HepG2 (cell line): Measurements from ENCODE around the gene CLIC4. TPM values are rescaled to one million over a fixed set of nuclear protein-coding genes. Genes with fewer than 3 reads are reported as not detected.

ENCODE experiments used
- ATAC-seq: fragments of 200-7000 bp; cut with Tn5 transposase; 3 replicates; pipeline ENCODE4 v1.9.1; 2020; ENCODE audit warnings: mild to moderate bottlenecking, moderate library complexity
- BruUV-seq: library from RNA; stranded (reverse); fragments of 400-500 nt; replicated peaks from 2 replicates; lab custom pipeline; 2021; lab: Mats Ljungman, UMichigan
- CTCF ChIA-PET: fragments of 300-600 bp; formaldehyde crosslinking; extraction: SDS; loops from one replicate; lab custom pipeline; 2021; ENCODE audit warnings: low total read pairs, inconsistent platforms, low intra/inter-chr PET ratio; lab: Yijun Ruan, JAX
- POLR2A ChIA-PET: fragments of 350-600 bp; sonication (Branson Sonifier 250); formaldehyde crosslinking; loops from one replicate; lab custom pipeline; 2020; ENCODE audit warnings: antibody characterized with exemption, inconsistent platforms; lab: Yijun Ruan, JAX
- DNase-seq: peaks from one replicate; pipeline ENCODE4 v3.0.0-alpha.2; 2015; ENCODE audit warnings: low spot score
- FAIRE-seq: peaks from 3 replicates; lab custom pipeline; 2011; peaks lifted over from hg19 to GRCh38; lab: Jason Lieb, UNC
- H2AFZ ChIP-seq: one replicate; pipeline ENCODE4 v1.6.1; 2011; ENCODE audit warnings: low read length, inconsistent platforms
- H3K27ac ChIP-seq: fragments of 300-600 bp; 3 replicates; pipeline ENCODE4 v1.8.0; 2011; ENCODE audit warnings: mixed run types, mild to moderate bottlenecking, mixed read lengths, low read length, inconsistent platforms; ENCODE audit not compliant: insufficient read depth; ENCODE audit errors: extremely low read length
- H3K27me3 ChIP-seq, 2 experiments: fragments of 200-600 bp in 1 of 2; 2 replicates in 1 of 2; 3 replicates in 1 of 2; pipeline versions ENCODE4 v1.6.0 to v1.8.0; 2011; ENCODE audit warnings: low read length in 2 of 2, mild to moderate bottlenecking in 2 of 2, moderate library complexity in 2 of 2, inconsistent platforms in 1 of 2; ENCODE audit not compliant: insufficient read depth in 2 of 2, control insufficient read depth in 1 of 2
- H3K36me3 ChIP-seq, 2 experiments: fragments of 200-600 bp in 1 of 2; replicated peaks in 1 of 2; 2 replicates in 1 of 2; 3 replicates in 1 of 2; pipeline versions ENCODE4 v1.5.1 to v1.8.0; 2011; ENCODE audit warnings: low read length in 2 of 2, inconsistent platforms in 1 of 2; ENCODE audit not compliant: insufficient read depth in 2 of 2, control insufficient read depth in 1 of 2
- H3K4me1 ChIP-seq: 2 replicates; pipeline ENCODE4 v1.5.1; 2012; ENCODE audit warnings: low read length, inconsistent platforms; ENCODE audit not compliant: insufficient read depth
- H3K4me2 ChIP-seq: 2 replicates; pipeline ENCODE4 v1.6.0; 2011; ENCODE audit warnings: low read depth, low read length, inconsistent platforms
- H3K4me3 ChIP-seq, 3 experiments: fragments of 200-600 bp in 1 of 3; sonication (generic), shearing (Covaris generic) in 1 of 3; replicated peaks in 1 of 3; 2 replicates each; pipeline ENCODE4 v1.5.1; 2011 to 2016; ENCODE audit warnings: low read length in 3 of 3, inconsistent platforms in 2 of 3, low read depth in 2 of 3, mild to moderate bottlenecking in 2 of 3, control low read depth in 1 of 3, mixed read lengths in 1 of 3; ENCODE audit not compliant: insufficient read depth in 1 of 3
- H3K79me2 ChIP-seq: one replicate; pipeline ENCODE4 v1.6.1; 2011; ENCODE audit warnings: low read length, inconsistent platforms; ENCODE audit not compliant: insufficient read depth
- H3K9ac ChIP-seq: 2 replicates; pipeline ENCODE4 v1.6.0; 2011; ENCODE audit warnings: mild to moderate bottlenecking, low read depth, low read length, inconsistent platforms; ENCODE audit not compliant: insufficient read depth
- H3K9me3 ChIP-seq: 2 replicates; pipeline ENCODE4 v1.5.1; 2012; ENCODE audit warnings: mild to moderate bottlenecking, low read length
- H4K20me1 ChIP-seq: 2 replicates; pipeline ENCODE4 v1.6.0; 2011; ENCODE audit warnings: inconsistent platforms, mild to moderate bottlenecking, low read length, moderate library complexity; ENCODE audit not compliant: insufficient read depth
- CENPT ChIP-seq: sonication (generic); formaldehyde crosslinking; IDR thresholded peaks from 2 replicates; pipeline ENCODE4 v1.8.0; 2022; ENCODE audit warnings: low read depth, mild to moderate bottlenecking, moderate library complexity, missing genetic modification reagents
- HMGA1 ChIP-seq: sonication (generic); formaldehyde crosslinking; conservative IDR thresholded peaks from 2 replicates; pipeline ENCODE4 v1.4.0; 2020; ENCODE audit warnings: missing genetic modification reagents
- ZBTB7B ChIP-seq: sonication (generic); formaldehyde crosslinking; IDR thresholded peaks from 2 replicates; pipeline ENCODE4 v1.4.0; 2020; ENCODE audit warnings: missing genetic modification reagents
- WGBS: methylation state at CpG from one replicate; pipeline ENCODE4 v1.1.6; 2017; ENCODE audit warnings: low lambda C conversion rate; 5-methylcytosine and 5-hydroxymethylcytosine counted together
- in situ Hi-C: cut with HindIII; loops from 2 replicates; pipeline ENCODE4 v1.10.0; 2017; ENCODE audit warnings: low pct_unique_long_range_greater_than_20kb; ENCODE audit not compliant: extremely low pct_ligation_motif_present
- intact Hi-C: fragments of 100-400 bp; cut with micrococcal nuclease; formaldehyde crosslinking; loops from one replicate; pipeline ENCODE4 v1.10.0; 2022; ENCODE audit not compliant: unreplicated experiment
- polyA plus RNA-seq, 8 experiments: library from polyadenylated mRNA; depleted of rRNA in 3 of 8; stranded (reverse) in 7 of 8; unstranded in 1 of 8; fragments of >200 nt; fragmentation: Illumina TruSeq in 4 of 8; extraction: Trizol in 4 of 8; gene quantifications; 2 replicates each; pipeline versions ENCODE4 v1.2.1 to v1.2.3, GENCODE V29; 2011 to 2016; ENCODE audit warnings: low read depth in 4 of 8, missing spikeins in 1 of 8, mixed read lengths in 1 of 8; ENCODE audit not compliant: insufficient read depth in 1 of 8
- total RNA-seq, 5 experiments: library from RNA; depleted of rRNA; stranded (reverse); fragments of >200 nt; fragmentation: Illumina TruSeq; extraction: Trizol; gene quantifications; 2 replicates each; pipeline ENCODE4 v1.2.3, GENCODE V29; 2016; ENCODE audit warnings: low read depth in 1 of 5
- TF ChIP-seq, protein P1 (sequence below): IDR thresholded peaks from 2 replicates; pipeline ENCODE4 v1.6.1; 2012; ENCODE audit warnings: inconsistent platforms

Gene CLIC4
- total and polyA plus RNA-seq, 2 of the 13 experiments (the other 11 are each of a cell fraction or from before 2014, with no cell fraction given): 23.3 to 77.4 TPM

DNA sequence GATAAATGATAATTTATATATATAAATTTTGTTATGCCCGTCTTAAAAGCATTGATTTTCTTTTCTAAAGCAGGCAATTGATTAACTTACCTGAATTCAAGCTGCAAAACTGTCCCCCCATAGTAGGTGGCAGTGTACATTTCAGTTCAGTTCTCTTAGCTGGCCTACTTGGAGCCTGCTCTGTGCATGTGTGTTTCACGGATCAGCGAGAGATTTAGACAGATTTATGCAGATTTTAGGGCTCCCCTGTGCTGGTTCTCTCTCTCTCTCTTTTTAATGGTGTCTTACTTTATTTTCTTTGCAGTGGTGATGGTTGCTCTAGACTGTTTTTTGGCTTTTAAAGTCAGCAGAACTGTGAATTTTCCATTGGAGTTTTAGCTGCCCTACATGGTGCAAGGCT is 30.7 kb downstream of the CLIC4 start:
- FAIRE-seq (no peak), DNase-seq (no peak), ATAC-seq (no peak)
- Histone ChIP-seq H3K9me3 (no peaks in the 10 kb centered on the region), H3K79me2 (peaks cover 86% of the 10 kb centered on the region), H3K9ac (no peak overlapping the region), H4K20me1 (0 out of 2 replicates have a peak, but pooled peaks cover 6% of the 10 kb centered on the region), H3K27me3 (no peaks in the 10 kb centered on the region), H3K4me3 (no peak overlapping the region), H3K27ac (no peak overlapping the region), H3K36me3 (no peaks in the 10 kb centered on the region; a peak in 3 of 5 replicates), H3K4me2 (no peak overlapping the region), H3K4me1 (peaks cover 40% of the 10 kb centered on the region), H2AFZ (no peak overlapping the region)
- TF ChIP-seq ZBTB7B (0 out of 2 replicates have a peak, but pooled peaks have one; percentile 21), HMGA1 (CRISPR knock-in tag) (no peak)
- POLR2A ChIA-PET: no interaction called here
- no TSS peak for BruUV-seq
- CTCF ChIA-PET: no interaction called here
- in situ Hi-C loops: no loop called here
- intact Hi-C loops: no loop called here
- WGBS: 89% methylated on average over 3 of the region's 3 CpGs

DNA sequence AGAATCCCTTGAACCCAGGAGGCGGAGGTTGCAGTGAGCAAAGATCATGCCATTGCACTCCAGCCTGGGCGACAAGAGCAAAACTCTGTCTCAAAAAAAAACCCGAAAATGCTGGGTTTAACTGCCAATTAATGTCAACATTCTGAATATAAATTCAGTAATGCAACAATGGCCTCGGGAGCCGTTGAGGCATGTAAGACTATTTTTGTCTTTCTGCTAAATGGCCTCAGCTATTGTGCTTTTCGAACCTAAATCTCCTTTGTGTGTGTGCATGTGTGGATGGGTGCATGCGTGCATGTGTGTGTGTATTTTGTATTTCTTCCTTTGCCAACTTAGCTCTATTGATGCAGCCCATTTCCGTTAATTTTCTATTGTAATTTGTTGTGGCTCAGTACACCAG is 31.6 kb downstream of the CLIC4 start:
- H3K27ac ChIP-seq: no peak overlapping the region
- no peaks in the 10 kb centered on the region; a peak in 3 of 5 replicates for H3K36me3 ChIP-seq
- no peak for ATAC-seq
- in situ Hi-C loops (no loop called here), intact Hi-C loops (no loop called here)
- POLR2A ChIA-PET: no interaction called here
- H3K9me3 ChIP-seq: no peaks in the 10 kb centered on the region
- TF ChIP-seq, protein P1, sequence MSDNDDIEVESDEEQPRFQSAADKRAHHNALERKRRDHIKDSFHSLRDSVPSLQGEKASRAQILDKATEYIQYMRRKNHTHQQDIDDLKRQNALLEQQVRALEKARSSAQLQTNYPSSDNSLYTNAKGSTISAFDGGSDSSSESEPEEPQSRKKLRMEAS: no peak
- TF ChIP-seq CENPT: no peak
- no peak overlapping the region for H3K4me2 ChIP-seq
- no peak overlapping the region for H2AFZ ChIP-seq
- H3K4me3 ChIP-seq: no peak overlapping the region
- BruUV-seq: no TSS peak
- CTCF ChIA-PET: no interaction called here
- H4K20me1 ChIP-seq: 0 out of 2 replicates have a peak, but pooled peaks cover under 1% of the 10 kb centered on the region
- DNase-seq: no peak
- H3K9ac ChIP-seq: no peak overlapping the region
- H3K27me3 ChIP-seq: no peaks in the 10 kb centered on the region
- FAIRE-seq: no peak
- H3K79me2 ChIP-seq: peaks cover 78% of the 10 kb centered on the region
- H3K4me1 ChIP-seq: peaks cover 40% of the 10 kb centered on the region
- WGBS: 93% methylated on average over 8 of the region's 8 CpGs
